Right ventricle myocardium superior (tissue), 1 donor: Measurements from ENCODE around the gene PVR. TPM values are rescaled to one million over a fixed set of nuclear protein-coding genes. Genes with fewer than 3 reads are reported as not detected.
"Not testable (repeated sequence)": the region's sequence is repeated elsewhere in the genome, so short reads cannot be mapped to it uniquely, and the experiment has no call there.

ENCODE experiments used
- ATAC-seq: fragments of 200-7000 bp; cut with Tn5 transposase; one replicate; pipeline ENCODE4 v1.9.1; 2020; ENCODE audit warnings: mild to moderate bottlenecking; ENCODE audit not compliant: poor library complexity
- DNase-seq: peaks from one replicate; pipeline ENCODE4 v3.0.0-alpha.2; 2020
- intact Hi-C: fragments of 100-400 bp; cut with DNase I; formaldehyde crosslinking; loops from one replicate; pipeline ENCODE4 v1.11.2; 2022
- microRNA-seq: library from miRNA; unstranded; fragments of <30 nt; microRNA quantifications from one replicate; pipeline ENCODE4 v1.2.0, GENCODE V29; 2020
- total RNA-seq: library from RNA; stranded (reverse); fragmentation: NEBNext Ultra II Directional; extraction: Animal tissue kit (Norgen Biotek cat#: 25700); gene quantifications from one replicate; pipeline ENCODE4 v1.2.1, GENCODE V29; 2021
- donor health status: DM: no; HTN: yes; CAD: no; lungs with severe emphysema.

Gene PVR
- total RNA-seq, 1 donor from 2014 or later, result 32.1 TPM

GRCh38 chr19:44706506-44707236 is 63.0 kb downstream of the PVR start:
- ATAC-seq, result no peak
- intact Hi-C loops, result no loop called here
- DNase-seq, result no peak

- DNase-seq (no peak), ATAC-seq (no peak)
- intact Hi-C loops, result no loop called here
These were observed 64.1 kb downstream of the PVR start for GRCh38 chr19:44707794-44708193.

GRCh38 chr19:44708940-44709339 is 65.2 kb downstream of the PVR start:
- DNase-seq (no peak), ATAC-seq (no peak)
- intact Hi-C loops, result no loop called here

- ATAC-seq, intact Hi-C loops, DNase-seq: not testable (repeated sequence)
These were observed 65.9 kb downstream of the PVR start for GRCh38 chr19:44709434-44710266.

GRCh38 chr19:44710483-44710882 is 66.8 kb downstream of the PVR start:
- DNase-seq (no peak), ATAC-seq (no peak)
- intact Hi-C loops, result no loop called here

- no peak for ATAC-seq
- intact Hi-C loops, result no loop called here
These were observed 69.3 kb downstream of the PVR start for GRCh38 chr19:44712864-44713515.

More at GRCh38 chr19:44712864-44713515, 69.3 kb downstream of the PVR start:
- no peak for DNase-seq

Small RNA genes within 50 kb of the gene (microRNA-seq; reads per million reads assigned to microRNA genes)
- not detected for gene MIR4531

Other genes starting within 250 kb of the PVR start
- gene ZNF285, start 242.3 kb upstream of the PVR start, total RNA-seq, result 4.9 TPM
- 6.1 TPM for gene ZNF229, start 195.4 kb upstream of the PVR start, total RNA-seq
- 4.6 TPM for gene ZNF180, start 143.4 kb upstream of the PVR start, total RNA-seq
- not detected for gene CEACAM20, start 114.2 kb upstream of the PVR start, total RNA-seq
- not detected for gene IGSF23, start 30.3 kb upstream of the PVR start, total RNA-seq
- gene CEACAM19, start 27.6 kb downstream of the PVR start, total RNA-seq, result 3.9 TPM
- gene CEACAM16, start 55.2 kb downstream of the PVR start, total RNA-seq, result not detected
- 14.6 TPM for gene BCL3, start 104.8 kb downstream of the PVR start, total RNA-seq
- gene CBLC, start 134.0 kb downstream of the PVR start, total RNA-seq, result not detected
- gene BCAM, start 165.2 kb downstream of the PVR start, total RNA-seq, result 86.2 TPM
- 36.9 TPM for gene NECTIN2, start 202.4 kb downstream of the PVR start, total RNA-seq
- gene TOMM40, start 247.3 kb downstream of the PVR start, total RNA-seq, result 48.9 TPM